DMS53 treated with DMSO at 0.1 percent for 48 hours (cell line): ENCODE data around the gene HSBP1L1.

Experiments used
- DNase-seq: peaks from one replicate; lab custom pipeline; 2025; ENCODE audit not compliant: unreplicated experiment; lab: John Stamatoyannopoulos, UW

The HSBP1L1 gene

DNA sequence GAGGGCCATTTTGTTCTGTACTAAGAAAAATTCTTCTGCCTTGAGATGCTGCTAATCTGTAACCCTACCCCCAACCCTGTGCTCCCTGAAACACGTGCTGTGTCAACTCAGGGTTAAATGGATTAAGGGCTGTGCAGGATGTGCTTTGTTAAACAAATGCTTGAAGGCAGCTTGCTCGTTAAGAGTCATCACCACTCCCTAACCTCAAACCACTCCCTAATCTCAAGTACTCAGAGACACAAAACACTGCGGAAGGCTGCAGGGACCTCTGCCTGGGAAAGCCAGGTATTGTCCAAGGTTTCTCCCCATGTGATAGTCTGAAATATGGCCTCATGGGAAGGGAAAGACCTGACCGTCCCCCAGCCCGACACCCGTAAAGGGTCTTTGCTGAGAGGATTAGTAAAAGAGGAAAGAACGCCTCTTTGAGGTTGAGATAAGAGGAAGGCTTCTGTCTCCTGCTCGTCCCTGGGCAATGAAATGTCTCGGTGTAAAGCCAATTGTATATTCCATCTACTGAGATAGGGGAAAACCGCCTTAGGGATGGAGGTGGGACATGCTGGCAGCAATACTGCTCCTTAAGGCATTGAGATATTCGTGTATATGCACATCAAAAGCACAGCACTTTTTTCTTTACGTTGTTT, 4.2 kb upstream of the HSBP1L1 start:
- peak; percentile 20 for DNase-seq

GRCh38 chr18:79960921-79961526, 3.4 kb upstream of the HSBP1L1 start:
- DNase-seq, result no peak

DNA sequence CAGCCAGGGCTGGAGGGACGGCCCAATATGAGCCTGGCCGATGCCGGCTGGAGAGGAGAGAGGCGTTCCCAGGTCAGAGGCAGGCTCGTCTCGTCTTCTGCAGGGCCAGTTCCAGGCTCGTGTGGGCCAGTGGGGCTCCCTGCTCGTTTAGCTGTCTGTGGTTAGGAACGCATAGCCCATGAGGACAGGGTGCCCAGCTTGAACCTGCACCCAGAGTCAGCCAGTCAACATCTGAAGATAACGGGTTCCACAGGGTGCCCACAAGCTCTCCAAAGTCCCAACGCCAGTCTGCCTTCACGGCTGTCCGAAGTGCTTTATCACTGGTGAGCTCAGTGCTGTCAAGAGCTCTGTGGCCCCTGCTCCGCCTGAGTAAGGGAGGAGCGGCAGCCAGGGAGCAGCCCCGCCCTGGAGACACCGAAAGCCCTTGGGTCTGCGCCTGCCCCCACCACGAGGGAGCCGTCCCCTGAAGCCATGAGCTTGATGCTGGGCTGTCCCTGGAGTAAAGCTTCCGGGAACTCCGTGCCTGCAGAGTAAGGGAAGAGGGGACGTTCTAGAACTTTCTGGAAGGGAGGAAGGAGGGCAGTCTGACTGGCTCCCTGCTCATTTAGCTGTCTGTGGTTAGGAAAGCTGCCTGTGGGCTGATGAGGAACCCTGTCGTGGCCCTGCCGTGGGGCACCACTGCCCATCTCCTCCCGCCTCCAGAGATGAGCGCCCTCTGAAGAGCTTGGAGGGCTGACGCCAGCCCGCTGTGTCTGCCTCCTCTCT, 2.7 kb upstream of the HSBP1L1 start:
- no peak for DNase-seq

- DNase-seq, result no peak
Observed at GRCh38 chr18:79962311-79962710, 2.1 kb upstream of the HSBP1L1 start.

DNA sequence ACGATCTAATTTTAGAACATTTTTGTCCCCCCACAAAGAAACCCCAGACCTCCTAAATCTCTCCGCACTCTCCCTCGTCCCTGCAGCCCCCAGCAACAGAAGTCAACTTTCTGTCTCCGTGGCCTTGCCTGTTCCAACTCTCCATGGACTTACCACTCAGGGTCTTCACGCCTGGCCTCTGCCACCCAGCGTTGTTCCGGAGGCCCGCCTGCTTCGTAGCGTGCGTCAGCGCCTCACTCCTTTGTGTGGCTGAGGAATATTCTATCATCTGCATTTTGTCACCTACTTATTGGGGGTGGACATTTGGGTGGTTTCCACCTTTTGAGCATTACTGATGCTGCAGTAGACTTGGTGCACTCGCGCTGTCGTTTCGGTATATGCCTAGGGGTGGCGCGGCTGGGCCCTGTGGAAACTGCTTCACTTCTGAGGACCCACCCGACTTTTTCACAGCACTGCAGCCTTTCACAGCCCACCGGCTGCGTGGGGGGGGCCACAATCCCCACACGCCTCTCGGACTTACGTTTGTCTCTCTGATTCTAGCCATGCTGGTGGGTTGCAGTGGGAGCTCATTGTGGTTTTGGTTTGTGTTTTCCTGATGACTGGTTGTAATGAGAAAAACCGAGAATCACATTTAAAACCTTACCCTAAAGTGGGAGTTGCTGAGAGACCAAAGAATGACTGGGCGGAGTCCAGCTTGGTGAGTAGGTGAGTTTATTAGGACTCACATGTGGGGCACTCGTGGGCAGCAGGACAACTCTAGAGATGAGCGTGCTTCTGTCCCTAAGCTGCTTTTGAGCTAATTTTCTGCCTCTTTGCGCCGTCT, 1.4 kb upstream of the HSBP1L1 start:
- no peak for DNase-seq

DNA sequence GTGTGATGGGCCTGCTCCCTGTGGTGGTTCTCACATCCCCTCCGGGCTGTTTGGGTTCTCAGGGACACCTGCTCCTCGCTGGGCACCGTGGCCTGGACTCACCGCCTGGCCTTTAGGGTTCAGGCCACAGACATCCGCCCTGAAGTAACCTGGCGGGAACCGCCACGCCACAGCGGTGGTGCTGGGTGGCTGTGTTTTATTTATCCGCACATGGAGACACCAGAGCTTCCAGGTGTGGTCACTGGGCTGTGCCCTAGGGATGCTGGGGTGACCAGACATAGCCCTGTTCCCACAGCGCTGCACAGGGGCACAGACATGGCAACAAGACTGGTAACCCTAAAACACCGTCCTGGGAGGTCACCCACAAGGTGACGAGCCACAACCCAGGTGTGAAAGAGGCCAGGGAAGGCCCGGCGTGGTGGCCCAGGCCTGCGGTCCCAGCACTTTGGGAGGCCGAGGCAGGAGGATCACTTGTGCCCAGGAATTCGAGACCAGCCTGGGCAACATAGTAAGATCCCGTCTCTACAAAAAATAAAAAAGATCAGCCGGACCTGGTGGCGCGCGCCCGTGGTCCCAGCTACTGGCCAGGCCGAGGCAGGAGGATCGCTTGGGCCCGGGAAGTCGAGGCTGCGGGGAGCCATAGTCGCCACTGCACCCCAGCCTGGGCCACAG, 649 bp upstream of the HSBP1L1 start:
- no peak for DNase-seq

DNA sequence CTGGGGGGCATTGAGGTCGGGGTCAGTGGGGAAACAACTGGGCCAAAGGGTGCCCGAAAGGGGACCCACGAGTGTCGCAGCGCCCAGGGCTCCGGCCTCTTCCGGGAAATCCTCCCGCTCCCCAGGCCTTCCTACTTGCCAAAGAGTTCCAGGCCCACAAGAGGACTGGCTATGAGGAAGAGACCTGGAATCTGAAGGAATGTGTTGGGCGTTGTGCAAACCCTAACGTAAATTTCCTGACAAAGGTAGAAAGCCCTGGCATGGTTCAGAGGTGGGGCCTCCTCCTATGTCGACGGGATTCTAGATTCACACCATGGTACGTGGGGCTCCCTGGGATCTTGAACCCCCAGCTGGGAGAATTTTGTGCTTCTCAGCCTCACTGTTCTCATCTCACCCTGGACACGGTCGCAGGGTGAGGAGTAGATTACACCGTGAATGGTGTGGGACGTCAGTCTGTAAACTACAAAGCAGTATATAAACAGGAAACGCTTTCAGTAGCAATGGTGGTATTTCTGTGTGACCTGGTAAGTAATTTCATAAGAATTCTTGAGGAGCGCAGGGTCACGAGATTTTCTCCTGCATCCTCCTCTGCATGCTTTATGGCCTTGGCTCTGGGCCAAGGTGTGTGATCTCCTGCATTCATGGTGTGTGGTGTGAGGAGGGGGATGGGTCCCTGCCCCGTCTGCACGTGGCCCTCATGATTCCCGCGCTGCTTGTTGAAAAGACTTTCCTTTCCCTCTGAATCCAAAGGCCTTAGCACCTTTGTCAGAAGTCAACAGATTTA, 868 bp downstream of the HSBP1L1 start:
- DNase-seq, result peak; percentile 86

DNA sequence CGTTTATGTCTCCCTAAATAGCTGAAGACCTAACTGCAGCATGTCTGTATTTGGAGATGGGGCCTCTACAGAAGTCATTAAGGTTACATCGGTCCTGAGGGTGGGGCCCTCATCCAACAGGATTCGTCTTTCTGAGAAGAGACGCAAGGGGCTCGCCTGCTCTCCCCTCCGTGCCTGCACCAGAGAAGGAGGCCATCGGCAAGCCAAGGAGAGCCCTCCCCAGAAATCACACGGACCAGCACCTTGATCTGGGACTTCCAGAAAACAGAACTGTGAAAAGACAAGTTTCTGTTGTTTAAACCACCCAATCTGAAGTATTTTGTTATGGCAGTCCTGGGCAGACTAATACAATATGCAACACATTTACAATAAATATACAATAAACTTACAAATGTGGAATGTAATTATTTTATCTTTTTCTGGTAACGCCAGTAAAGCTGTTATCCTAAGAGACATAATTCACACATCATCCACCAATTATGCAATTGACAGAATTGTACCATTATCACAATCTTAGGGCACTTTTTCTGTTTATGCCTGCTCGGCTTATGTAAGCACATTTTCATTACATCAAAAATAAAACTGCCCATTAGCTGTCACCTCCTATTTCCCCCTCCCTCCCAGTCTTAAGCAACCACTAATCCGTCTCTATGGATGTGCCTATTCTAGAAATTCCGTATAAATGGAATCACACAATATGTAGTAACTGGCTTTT, 6.1 kb downstream of the HSBP1L1 start:
- no peak for DNase-seq

- DNase-seq, result no peak
Observed at GRCh38 chr18:79971211-79971952, 6.9 kb downstream of the HSBP1L1 start.

DNA sequence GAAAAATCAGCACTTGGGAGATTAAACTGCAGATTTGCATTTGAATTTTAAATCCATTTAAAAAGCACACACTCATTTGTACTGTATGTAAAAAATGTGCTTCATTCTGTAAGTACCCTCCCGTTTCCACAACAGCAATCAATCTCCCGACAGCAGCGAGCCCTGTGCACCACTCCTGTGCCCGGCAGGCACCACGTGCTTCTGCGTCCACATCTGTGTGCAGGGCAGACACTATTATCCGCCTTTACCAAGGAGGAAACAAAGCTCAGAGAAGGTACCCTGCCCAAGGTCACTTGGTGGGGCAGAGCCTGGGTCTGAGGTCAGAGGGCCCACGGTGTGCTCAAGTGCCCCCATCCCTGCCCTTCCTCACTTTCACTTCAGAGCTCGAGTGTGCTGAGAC, 7.5 kb downstream of the HSBP1L1 start:
- no peak for DNase-seq

- no peak for DNase-seq
Observed at GRCh38 chr18:79972720-79973119, 8.3 kb downstream of the HSBP1L1 start.

GRCh38 chr18:79973517-79973916, 9.1 kb downstream of the HSBP1L1 start:
- DNase-seq, result no peak

- DNase-seq, result no peak
Observed at GRCh38 chr18:79974025-79974654, 9.7 kb downstream of the HSBP1L1 start.

DNA sequence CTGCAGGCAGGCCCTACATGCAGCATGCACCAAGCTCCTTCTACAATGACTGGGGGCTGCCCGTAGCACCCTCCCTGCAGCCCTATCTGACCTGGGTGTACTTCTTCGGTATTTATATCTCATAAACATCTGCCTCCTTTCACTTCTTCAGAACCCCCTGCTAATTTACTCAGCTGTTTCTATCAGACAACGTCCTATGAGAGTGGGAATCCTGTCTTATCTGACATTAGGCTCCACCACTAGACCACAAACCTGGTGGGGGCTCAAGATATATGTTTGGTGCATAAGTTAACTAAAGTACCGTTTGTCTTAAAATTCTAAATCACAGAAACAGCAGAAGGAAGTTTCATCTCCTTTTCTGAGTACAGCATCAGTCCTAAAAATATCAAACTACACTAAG, 10.6 kb downstream of the HSBP1L1 start:
- DNase-seq, result no peak

- no peak for DNase-seq
Observed at GRCh38 chr18:79975985-79976680, 11.7 kb downstream of the HSBP1L1 start.

DNA sequence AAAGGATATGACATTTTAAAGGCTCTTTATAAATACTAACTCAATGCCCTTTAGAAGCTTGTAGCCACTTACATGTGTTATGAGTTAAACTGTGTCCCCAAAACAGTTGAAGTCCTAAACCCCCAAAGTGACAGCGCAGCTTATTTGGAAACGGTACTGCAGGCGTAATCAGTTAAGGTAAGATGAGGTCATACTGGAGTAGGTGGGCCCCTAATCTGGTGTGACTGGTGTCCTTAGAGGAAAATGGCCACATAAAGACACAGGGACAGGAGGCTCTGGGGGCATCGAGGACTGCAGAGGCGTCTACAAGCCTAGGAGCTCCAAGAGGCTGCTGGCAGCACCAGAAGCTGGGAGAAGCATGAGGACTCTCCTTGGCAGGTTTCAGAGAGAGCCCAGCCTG, 15.4 kb downstream of the HSBP1L1 start:
- DNase-seq, result no peak

- DNase-seq, result no peak
Observed at GRCh38 chr18:79980585-79980984, 16.1 kb downstream of the HSBP1L1 start.

DNA sequence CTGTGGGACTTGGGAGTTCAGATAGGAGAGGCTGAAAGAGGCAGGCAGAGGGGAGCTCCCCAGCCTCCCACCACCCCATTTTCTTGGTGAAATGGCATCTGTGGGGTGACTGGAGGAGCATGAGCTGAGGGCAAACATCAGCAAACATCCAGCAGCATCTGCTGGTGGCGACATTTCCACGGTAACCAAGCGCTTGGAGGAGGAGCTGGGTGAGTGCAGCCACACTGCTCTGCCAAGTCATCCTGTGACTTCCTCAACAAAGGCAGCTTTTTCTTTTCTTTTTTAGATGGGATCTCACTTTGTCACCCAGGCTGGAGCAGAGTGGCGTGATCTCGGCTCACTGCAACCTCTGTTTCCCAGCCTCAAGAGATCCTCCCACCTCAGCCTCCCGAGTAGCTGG, 18.3 kb downstream of the HSBP1L1 start:
- DNase-seq, result no peak
